Neural progenitor cell (in vitro differentiated cells): ENCODE measurements around the gene HSPA4. TPM values are rescaled to one million over a fixed set of nuclear protein-coding genes. Genes with fewer than 3 reads are reported as not detected.

Source experiments
- DNase-seq: peaks from one replicate; pipeline ENCODE4 v3.0.0-alpha.2; 2016; ENCODE audit warnings: low spot score
- H2AFZ ChIP-seq: fragments of 200-600 bp; sonication (generic); replicated peaks from 2 replicates; pipeline ENCODE4 v1.6.1; 2016; ENCODE audit warnings: antibody characterized with exemption
- H3F3A ChIP-seq: fragments of 200-600 bp; sonication (generic); 2 replicates; pipeline ENCODE4 v1.6.1; 2016; ENCODE audit warnings: antibody characterized with exemption, low read depth
- H3K27ac ChIP-seq: fragments of 200-600 bp; sonication (generic); 2 replicates; pipeline ENCODE4 v1.5.1; 2016; ENCODE audit warnings: mild to moderate bottlenecking
- H3K27me3 ChIP-seq: fragments of 200-600 bp; sonication (generic); 2 replicates; pipeline ENCODE4 v1.6.1; 2016; ENCODE audit warnings: mild to moderate bottlenecking, moderate library complexity
- H3K36me3 ChIP-seq: fragments of 200-600 bp; sonication (generic); 2 replicates; pipeline ENCODE4 v1.5.1; 2016
- H3K4me1 ChIP-seq: fragments of 200-600 bp; sonication (generic); 2 replicates; pipeline ENCODE4 v1.6.1; 2016; ENCODE audit warnings: mixed run types
- H3K4me2 ChIP-seq: fragments of 200-600 bp; sonication (generic); 2 replicates; pipeline ENCODE4 v1.6.1; 2016
- H3K4me3 ChIP-seq: fragments of 200-600 bp; sonication (generic); 2 replicates; pipeline ENCODE4 v1.5.1; 2016
- H3K79me2 ChIP-seq: fragments of 200-600 bp; sonication (generic); 2 replicates; pipeline ENCODE4 v1.6.1; 2016; ENCODE audit warnings: low read depth
- H3K9ac ChIP-seq: fragments of 200-600 bp; sonication (generic); 2 replicates; pipeline ENCODE4 v1.6.1; 2016
- H3K9me3 ChIP-seq: fragments of 200-600 bp; sonication (generic); 2 replicates; pipeline ENCODE4 v1.5.1; 2016; ENCODE audit warnings: low read depth
- H4K20me1 ChIP-seq: fragments of 200-600 bp; sonication (generic); 2 replicates; pipeline ENCODE4 v1.6.1; 2016; ENCODE audit warnings: low read depth
- H3K27ac Mint-ChIP-seq: 3 replicates; pipeline ENCODE4 v1.8.0; 2021; ENCODE audit warnings: mixed read lengths
- H3K27me3 Mint-ChIP-seq: 2 replicates; pipeline ENCODE4 v1.8.0; 2022; ENCODE audit warnings: low read depth, mild to moderate bottlenecking, inconsistent platforms, moderate library complexity, mixed read lengths; ENCODE audit not compliant: insufficient read depth
- H3K36me3 Mint-ChIP-seq: 3 replicates; pipeline ENCODE4 v1.8.0; 2021; ENCODE audit warnings: mixed read lengths
- H3K4me1 Mint-ChIP-seq: 3 replicates; pipeline ENCODE4 v1.8.0; 2021; ENCODE audit warnings: mixed read lengths
- H3K4me3 Mint-ChIP-seq: 3 replicates; pipeline ENCODE4 v1.8.0; 2021; ENCODE audit warnings: mild to moderate bottlenecking, moderate library complexity, mixed read lengths
- H3K9me3 Mint-ChIP-seq: 3 replicates; pipeline ENCODE4 v1.8.0; 2020; ENCODE audit warnings: mixed read lengths
- CTCF ChIP-seq: fragments of 200-600 bp; sonication (generic); IDR thresholded peaks from 2 replicates; pipeline ENCODE4 v1.5.1; 2017; ENCODE audit warnings: antibody characterized with exemption, mild to moderate bottlenecking
- EZH2 ChIP-seq: fragments of 200-600 bp; sonication (generic); IDR thresholded peaks from 2 replicates; pipeline ENCODE4 v1.6.1; 2017; ENCODE audit warnings: antibody characterized with exemption, mild to moderate bottlenecking, moderate library complexity
- EZH2phosphoT487 ChIP-seq: fragments of 200-600 bp; sonication (generic); IDR thresholded peaks from 2 replicates; pipeline ENCODE4 v1.6.1; 2017; ENCODE audit warnings: antibody characterized with exemption
- total RNA-seq: library from RNA; depleted of rRNA; stranded (reverse); fragments of >200 nt; gene quantifications from 2 replicates; pipeline ENCODE4 v1.2.3, GENCODE V29; 2015; ENCODE audit warnings: low replicate concordance

The HSPA4 gene
- total RNA-seq, 1 donor from 2014 or later: 232 TPM

- H3K36me3 Mint-ChIP-seq: peaks cover 10% of the 10 kb centered on the region
- H3K27ac ChIP-seq: peak overlapping the region; percentile 100
- peaks cover 17% of the 10 kb centered on the region for H3K4me1 ChIP-seq
- no peak for TF ChIP-seq EZH2phosphoT487
- no peak for TF ChIP-seq CTCF
- no peak for TF ChIP-seq EZH2
- H3K4me3 ChIP-seq: peak overlapping the region; percentile 80
- peaks cover 26% of the 10 kb centered on the region for H3F3A ChIP-seq
- H4K20me1 ChIP-seq: peaks cover 54% of the 10 kb centered on the region
- peaks cover 69% of the 10 kb centered on the region for H3K79me2 ChIP-seq
- H3K9me3 Mint-ChIP-seq: peaks cover 2% of the 10 kb centered on the region
- peaks cover 2% of the 10 kb centered on the region for H3K27me3 Mint-ChIP-seq
- no peaks in the 10 kb centered on the region for H3K27me3 ChIP-seq
- peak overlapping the region; percentile 91 for H3K4me3 Mint-ChIP-seq
- peaks cover 20% of the 10 kb centered on the region for H3K4me1 Mint-ChIP-seq
- peak; percentile 66 for DNase-seq
- H3K36me3 ChIP-seq: peaks cover 6% of the 10 kb centered on the region
- peak overlapping the region; percentile 79 for H3K27ac Mint-ChIP-seq
- peak overlapping the region; percentile 90 for H3K4me2 ChIP-seq
- H2AFZ ChIP-seq: peak overlapping the region; percentile 54
- H3K9me3 ChIP-seq: no peaks in the 10 kb centered on the region
- H3K9ac ChIP-seq: peak overlapping the region; percentile 98
These were observed 733 bp downstream of the HSPA4 start for GRCh38 chr5:133052317-133053175.

- DNase-seq: no peak
- Mint-ChIP-seq H3K4me1 (peaks cover 20% of the 10 kb centered on the region), H3K9me3 (peaks cover 2% of the 10 kb centered on the region), H3K36me3 (peaks cover 13% of the 10 kb centered on the region), H3K27ac (no peak overlapping the region), H3K4me3 (peak overlapping the region; percentile 91), H3K27me3 (peaks cover 2% of the 10 kb centered on the region)
- Histone ChIP-seq H3K9ac (peak overlapping the region; percentile 98), H3K36me3 (peaks cover 6% of the 10 kb centered on the region), H3K79me2 (peaks cover 78% of the 10 kb centered on the region), H3K9me3 (no peaks in the 10 kb centered on the region), H3F3A (peaks cover 26% of the 10 kb centered on the region), H3K4me1 (peaks cover 17% of the 10 kb centered on the region), H2AFZ (no peak overlapping the region), H3K4me3 (peak overlapping the region; percentile 80), H4K20me1 (peaks cover 63% of the 10 kb centered on the region), H3K4me2 (peak overlapping the region; percentile 90), H3K27ac (no peak overlapping the region), H3K27me3 (no peaks in the 10 kb centered on the region)
- TF ChIP-seq CTCF (no peak), EZH2 (no peak), EZH2phosphoT487 (no peak)
These were observed 1.6 kb downstream of the HSPA4 start for GRCh38 chr5:133053448-133053847.

GRCh38 chr5:133054697-133055471 is 3.1 kb downstream of the HSPA4 start:
- peaks cover 25% of the 10 kb centered on the region for H3F3A ChIP-seq
- H3K4me2 ChIP-seq: no peak overlapping the region
- H3K36me3 ChIP-seq: peaks cover 6% of the 10 kb centered on the region
- H3K27ac Mint-ChIP-seq: no peak overlapping the region
- DNase-seq: no peak
- peaks cover 91% of the 10 kb centered on the region for H3K79me2 ChIP-seq
- peak overlapping the region; percentile 62 for H3K4me3 Mint-ChIP-seq
- peaks cover 77% of the 10 kb centered on the region for H4K20me1 ChIP-seq
- no peak overlapping the region for H2AFZ ChIP-seq
- peaks cover 2% of the 10 kb centered on the region for H3K9me3 Mint-ChIP-seq
- H3K9me3 ChIP-seq: no peaks in the 10 kb centered on the region
- no peaks in the 10 kb centered on the region for H3K27me3 ChIP-seq
- H3K4me1 Mint-ChIP-seq: peaks cover 14% of the 10 kb centered on the region
- TF ChIP-seq EZH2phosphoT487 (no peak), CTCF (no peak)
- peaks cover 16% of the 10 kb centered on the region for H3K4me1 ChIP-seq
- H3K4me3 ChIP-seq: no peak overlapping the region
- H3K36me3 Mint-ChIP-seq: peaks cover 16% of the 10 kb centered on the region
- no peak overlapping the region for H3K9ac ChIP-seq
- no peak overlapping the region for H3K27ac ChIP-seq
- peaks cover 2% of the 10 kb centered on the region for H3K27me3 Mint-ChIP-seq
